GM12892 (cell line): ENCODE measurements around the gene PRSS16.

Experiments
- DNase-seq: peaks from one replicate; pipeline ENCODE4 v3.0.0; 2011; ENCODE audit not compliant: insufficient read length
- FAIRE-seq: peaks from 2 replicates; lab custom pipeline; 2011; peaks lifted over from hg19 to GRCh38; lab: Jason Lieb, UNC
- POLR2A ChIP-seq: IDR thresholded peaks from 2 replicates; pipeline ENCODE4 v1.6.1; 2011; ENCODE audit warnings: low read depth, low read length, control low read depth
- POLR2AphosphoS5 ChIP-seq: IDR thresholded peaks from 2 replicates; pipeline ENCODE4 v1.6.1; 2011; ENCODE audit warnings: low read depth, low read length, control low read depth
- TAF1 ChIP-seq: IDR thresholded peaks from 2 replicates; pipeline ENCODE4 v1.6.1; 2011; ENCODE audit warnings: low read depth, mild to moderate bottlenecking, control low read depth, low read length, borderline replicate concordance

The PRSS16 gene

GRCh38 chr6:27294409-27294808 lies 46.9 kb downstream of the PRSS16 start:
- no peak for TF ChIP-seq POLR2A
- TF ChIP-seq TAF1: no peak
- TF ChIP-seq POLR2AphosphoS5: no peak
- FAIRE-seq: no peak
- no peak for DNase-seq

- DNase-seq: no peak
- no peak for FAIRE-seq
- TF ChIP-seq TAF1 (no peak), POLR2A (no peak), POLR2AphosphoS5 (no peak)
These were observed 48.0 kb downstream of the PRSS16 start for GRCh38 chr6:27295301-27296079.

- TF ChIP-seq TAF1: no peak
- no peak for TF ChIP-seq POLR2A
- TF ChIP-seq POLR2AphosphoS5: no peak
- DNase-seq (no peak), FAIRE-seq (no peak)
These were observed 48.7 kb downstream of the PRSS16 start for GRCh38 chr6:27296106-27296783.

- DNase-seq (no peak), FAIRE-seq (no peak)
- TF ChIP-seq POLR2A: no peak
- no peak for TF ChIP-seq TAF1
- no peak for TF ChIP-seq POLR2AphosphoS5
These were observed 50.0 kb downstream of the PRSS16 start for GRCh38 chr6:27297484-27297856.

- no peak for DNase-seq
- no peak for TF ChIP-seq POLR2AphosphoS5
- no peak for TF ChIP-seq TAF1
- no peak for TF ChIP-seq POLR2A
- FAIRE-seq: no peak
These were observed 50.6 kb downstream of the PRSS16 start for GRCh38 chr6:27297857-27298730.

GRCh38 chr6:27303613-27304272 lies 56.2 kb downstream of the PRSS16 start:
- DNase-seq (no peak), FAIRE-seq (no peak)
- TF ChIP-seq POLR2A (no peak), TAF1 (no peak), POLR2AphosphoS5 (no peak)
